Right atrium auricular region (tissue), 2 donors: ENCODE data around the gene SCGB1C1. TPM values are rescaled to one million over a fixed set of nuclear protein-coding genes. Genes with fewer than 3 reads are reported as not detected.
"Not testable (repeated sequence)": the region's sequence is repeated elsewhere in the genome, so short reads cannot be mapped to it uniquely, and the experiment has no call there.

Source experiments
- DNase-seq: peaks from one replicate; pipeline ENCODE4 v3.0.0-alpha.2; 2019; ENCODE audit warnings: low spot score
- H3K27ac ChIP-seq, 2 donors: fragments of 200-600 bp; sonication (generic); 1 replicate in 1 of 2; 2 replicates in 1 of 2; pipeline ENCODE4 v1.5.1; 2016 to 2019
- H3K27me3 ChIP-seq, 2 donors: fragments of 200-600 bp; sonication (generic); one replicate each; pipeline versions ENCODE4 v1.5.1 to v1.6.0; 2017 to 2019
- H3K36me3 ChIP-seq: fragments of 200-600 bp; sonication (generic); one replicate; pipeline ENCODE4 v1.5.1; 2016
- H3K4me1 ChIP-seq, 2 donors: fragments of 200-600 bp; sonication (generic); one replicate each; pipeline versions ENCODE4 v1.5.1 to v1.6.0; 2017 to 2019
- H3K4me3 ChIP-seq, 2 donors: fragments of 200-600 bp; sonication (generic); 1 replicate in 1 of 2; 2 replicates in 1 of 2; pipeline ENCODE4 v1.5.1; 2017 to 2019; ENCODE audit warnings: mild to moderate bottlenecking in 1 of 2, moderate library complexity in 1 of 2
- H3K9me3 ChIP-seq, 2 donors: fragments of 200-600 bp; sonication (generic); one replicate each; pipeline ENCODE4 v1.5.1; 2019
- total RNA-seq, 2 donors: library from RNA; depleted of rRNA; stranded (reverse); fragments of >200 nt; gene quantifications; one replicate each; pipeline ENCODE4 v1.1.0, GENCODE V29; 2016
- TF ChIP-seq, protein P1 (sequence below), 2 donors: fragments of 200-600 bp; sonication (generic); IDR thresholded peaks; one replicate each; pipeline ENCODE4 v1.5.1; 2019; ENCODE audit warnings: antibody characterized with exemption in 2 of 2

SCGB1C1 gene
- total RNA-seq, 2 donors from 2014 or later = not detected

DNA sequence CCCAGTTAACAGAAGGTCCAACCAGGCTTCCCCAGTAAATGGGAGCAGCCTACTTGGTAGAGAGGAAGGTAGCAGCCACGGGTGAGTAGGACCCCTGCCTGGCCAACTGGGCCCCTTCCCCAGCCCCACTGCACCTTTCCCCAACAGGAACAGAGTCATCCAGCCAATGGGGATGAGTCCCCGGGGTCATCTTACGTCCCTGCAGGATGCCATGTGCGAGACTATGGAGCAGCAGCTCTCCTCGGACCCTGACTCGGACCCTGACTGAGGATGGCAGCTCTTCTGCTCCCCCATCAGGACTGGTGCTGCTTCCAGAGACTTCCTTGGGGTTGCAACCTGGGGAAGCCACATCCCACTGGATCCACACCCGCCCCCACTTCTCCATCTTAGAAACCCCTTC is 21.2 kb downstream of the SCGB1C1 start:
- DNase-seq = no peak
- TF ChIP-seq, protein P1, sequence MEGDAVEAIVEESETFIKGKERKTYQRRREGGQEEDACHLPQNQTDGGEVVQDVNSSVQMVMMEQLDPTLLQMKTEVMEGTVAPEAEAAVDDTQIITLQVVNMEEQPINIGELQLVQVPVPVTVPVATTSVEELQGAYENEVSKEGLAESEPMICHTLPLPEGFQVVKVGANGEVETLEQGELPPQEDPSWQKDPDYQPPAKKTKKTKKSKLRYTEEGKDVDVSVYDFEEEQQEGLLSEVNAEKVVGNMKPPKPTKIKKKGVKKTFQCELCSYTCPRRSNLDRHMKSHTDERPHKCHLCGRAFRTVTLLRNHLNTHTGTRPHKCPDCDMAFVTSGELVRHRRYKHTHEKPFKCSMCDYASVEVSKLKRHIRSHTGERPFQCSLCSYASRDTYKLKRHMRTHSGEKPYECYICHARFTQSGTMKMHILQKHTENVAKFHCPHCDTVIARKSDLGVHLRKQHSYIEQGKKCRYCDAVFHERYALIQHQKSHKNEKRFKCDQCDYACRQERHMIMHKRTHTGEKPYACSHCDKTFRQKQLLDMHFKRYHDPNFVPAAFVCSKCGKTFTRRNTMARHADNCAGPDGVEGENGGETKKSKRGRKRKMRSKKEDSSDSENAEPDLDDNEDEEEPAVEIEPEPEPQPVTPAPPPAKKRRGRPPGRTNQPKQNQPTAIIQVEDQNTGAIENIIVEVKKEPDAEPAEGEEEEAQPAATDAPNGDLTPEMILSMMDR (IDR thresholded peaks at IDR 0.05) = no peak

DNA sequence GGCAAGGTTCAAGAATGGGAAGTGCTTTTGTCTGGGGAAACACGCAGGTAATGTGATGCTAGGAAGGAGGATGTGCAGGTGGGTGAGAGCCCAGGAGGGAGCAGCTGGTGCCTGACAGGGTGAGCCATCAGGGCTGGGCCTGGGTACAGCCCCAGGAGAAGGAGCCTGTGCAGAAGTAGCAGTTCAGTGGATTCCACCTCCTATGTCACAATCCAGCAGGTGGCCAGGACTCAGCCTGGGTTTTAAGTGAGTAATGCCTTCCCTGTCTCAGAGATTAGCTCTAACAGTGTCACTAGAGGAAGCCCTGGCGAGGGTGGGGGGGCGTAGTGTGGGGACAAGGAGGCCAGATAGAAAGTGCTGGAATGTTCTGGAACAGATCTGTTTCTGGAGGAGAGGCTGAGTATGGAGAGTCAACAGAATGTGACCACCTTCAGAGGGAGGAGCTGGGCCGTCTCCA is 22.7 kb downstream of the SCGB1C1 start:
- no peak overlapping the region for H3K27ac ChIP-seq
- no peaks in the 10 kb centered on the region for H3K27me3 ChIP-seq
- H3K36me3 ChIP-seq = peaks cover 41% of the 10 kb centered on the region
- peaks cover 0 to 5% of the 10 kb centered on the region in 2 donors for H3K4me1 ChIP-seq
- no peak overlapping the region for H3K4me3 ChIP-seq
- TF ChIP-seq, protein P1 (IDR thresholded peaks at IDR 0.05) = no peak
- no peaks in the 10 kb centered on the region for H3K9me3 ChIP-seq
- DNase-seq = no peak

More for the DNA sequence above, 21.2 kb downstream of the SCGB1C1 start:
- no peak overlapping the region for H3K27ac ChIP-seq
- H3K27me3 ChIP-seq = no peaks in the 10 kb centered on the region
- peaks cover 56% of the 10 kb centered on the region for H3K36me3 ChIP-seq
- H3K4me3 ChIP-seq = no peak overlapping the region
- H3K4me1 ChIP-seq = peaks cover 0 to 21% of the 10 kb centered on the region in 2 donors
- no peaks in the 10 kb centered on the region for H3K9me3 ChIP-seq

DNA sequence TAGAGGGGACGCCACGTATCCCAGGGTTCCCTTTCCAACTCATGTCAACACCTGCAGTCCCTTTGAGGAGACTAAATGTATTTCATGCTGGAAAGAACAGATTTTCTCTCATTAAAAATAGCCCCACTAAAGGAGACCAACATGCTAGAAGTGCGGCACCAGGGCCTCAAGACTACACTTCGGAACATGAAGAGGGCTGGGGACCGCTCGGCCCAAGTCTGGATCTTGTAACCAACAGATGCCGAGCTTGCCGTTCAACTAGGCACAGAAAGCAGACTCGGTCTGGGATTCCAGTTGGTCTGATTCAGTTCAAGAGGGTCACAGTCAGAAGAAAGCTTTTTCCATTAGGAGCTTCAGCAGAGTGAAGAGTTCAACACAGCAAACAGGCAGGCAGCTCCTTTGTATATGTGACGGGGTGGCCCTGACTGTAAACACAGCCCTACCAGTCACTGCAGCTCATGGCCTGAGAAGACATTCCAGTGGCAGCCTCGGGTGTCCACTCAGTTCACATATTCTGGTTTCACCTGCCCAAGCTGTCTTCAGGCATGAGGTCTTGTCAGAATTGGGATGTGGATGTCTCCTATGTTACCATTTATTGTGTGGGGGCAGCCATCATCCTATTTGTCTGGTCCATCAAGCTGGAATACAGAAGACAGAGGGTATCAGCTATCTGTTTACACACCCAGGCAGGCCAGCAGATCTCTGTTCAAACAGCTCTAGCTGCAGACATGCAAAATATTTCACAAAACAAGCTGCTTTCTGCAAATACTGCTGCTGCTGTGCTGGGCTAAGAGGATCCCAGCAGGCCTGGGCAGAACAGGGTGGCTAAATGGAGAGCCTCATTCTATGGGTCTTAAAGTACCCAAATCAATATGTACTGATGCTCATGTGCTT is 23.4 kb downstream of the SCGB1C1 start:
- Histone ChIP-seq H3K9me3 (no peaks in the 10 kb centered on the region), H3K36me3 (peaks cover 33% of the 10 kb centered on the region), H3K4me3 (no peak overlapping the region), H3K4me1 (peaks cover 0 to 3% of the 10 kb centered on the region in 2 donors), H3K27ac (no peak overlapping the region), H3K27me3 (no peaks in the 10 kb centered on the region)
- TF ChIP-seq, protein P1 (IDR thresholded peaks at IDR 0.05) = no peak
- no peak for DNase-seq

DNA sequence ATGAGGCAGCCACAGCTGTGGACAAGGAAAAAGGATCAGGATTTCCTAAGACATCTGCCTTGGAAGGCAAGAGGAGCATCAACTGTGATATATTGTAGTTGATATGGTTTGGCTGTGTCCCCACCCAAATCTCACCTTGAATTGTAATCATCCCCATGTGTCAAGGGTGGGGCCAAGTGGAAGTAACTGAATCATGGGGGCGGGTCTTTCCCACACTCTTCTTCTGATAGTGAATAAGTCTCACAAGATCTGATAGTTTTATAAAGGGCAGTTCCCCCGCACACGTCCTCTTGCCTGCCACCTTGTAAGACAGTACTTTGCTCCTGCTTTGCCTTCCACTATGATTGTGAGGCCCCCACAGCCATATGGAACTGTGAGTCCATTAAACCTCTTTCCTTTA is 24.8 kb downstream of the SCGB1C1 start:
- DNase-seq = no peak
- peaks cover 20% of the 10 kb centered on the region for H3K36me3 ChIP-seq

DNA sequence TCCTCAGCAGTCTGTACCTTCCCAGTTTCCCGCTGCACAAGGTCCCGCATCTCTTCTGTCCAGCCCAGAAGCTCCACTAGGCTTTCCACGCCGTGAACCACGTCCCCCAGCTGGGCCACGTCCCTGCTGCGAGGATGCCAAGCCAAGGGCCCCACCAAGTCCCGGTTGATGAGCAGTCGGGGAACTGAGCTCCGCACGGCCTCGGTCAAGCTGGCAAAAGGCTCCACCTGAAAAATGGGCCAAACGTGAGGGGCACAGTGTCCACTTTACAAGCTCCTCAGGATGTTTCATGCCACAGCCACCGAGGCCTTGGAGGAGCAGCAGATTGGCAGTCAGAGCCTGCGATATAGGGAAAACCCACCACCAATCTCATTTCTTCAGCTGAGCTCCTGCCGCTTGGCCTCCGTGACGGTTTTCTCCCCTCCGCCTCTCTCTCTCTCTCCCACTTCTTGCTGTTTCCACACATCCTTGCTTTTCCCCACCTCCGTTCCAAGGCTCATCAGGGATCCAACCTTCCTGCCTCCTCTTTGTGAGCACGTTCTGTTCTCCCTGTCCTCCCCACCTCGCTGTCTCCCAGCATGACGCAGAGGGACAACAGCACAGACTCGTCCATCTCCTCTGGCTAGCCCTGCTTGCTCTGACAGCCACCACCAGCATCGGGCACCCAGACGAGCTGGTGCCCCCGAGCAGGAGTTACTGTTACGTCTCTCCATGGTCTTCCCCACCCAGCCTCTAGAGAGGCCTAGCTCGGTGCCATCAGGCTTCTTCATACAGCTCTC is 26.1 kb downstream of the SCGB1C1 start:
- Histone ChIP-seq H3K27me3 (no peaks in the 10 kb centered on the region), H3K27ac (no peak overlapping the region), H3K36me3 (peaks cover 9% of the 10 kb centered on the region), H3K4me3 (no peak overlapping the region), H3K9me3 (no peaks in the 10 kb centered on the region), H3K4me1 (peaks cover 0 to 10% of the 10 kb centered on the region in 2 donors)
- no peak for DNase-seq
- TF ChIP-seq, protein P1 (IDR thresholded peaks at IDR 0.05) = no peak

More for the DNA sequence above, 24.8 kb downstream of the SCGB1C1 start:
- Histone ChIP-seq H3K27me3 (no peaks in the 10 kb centered on the region), H3K27ac (no peak overlapping the region), H3K4me3 (no peak overlapping the region), H3K4me1 (peaks cover 0 to 10% of the 10 kb centered on the region in 2 donors), H3K9me3 (no peaks in the 10 kb centered on the region)
- TF ChIP-seq, protein P1 (IDR thresholded peaks at IDR 0.05) = no peak

DNA sequence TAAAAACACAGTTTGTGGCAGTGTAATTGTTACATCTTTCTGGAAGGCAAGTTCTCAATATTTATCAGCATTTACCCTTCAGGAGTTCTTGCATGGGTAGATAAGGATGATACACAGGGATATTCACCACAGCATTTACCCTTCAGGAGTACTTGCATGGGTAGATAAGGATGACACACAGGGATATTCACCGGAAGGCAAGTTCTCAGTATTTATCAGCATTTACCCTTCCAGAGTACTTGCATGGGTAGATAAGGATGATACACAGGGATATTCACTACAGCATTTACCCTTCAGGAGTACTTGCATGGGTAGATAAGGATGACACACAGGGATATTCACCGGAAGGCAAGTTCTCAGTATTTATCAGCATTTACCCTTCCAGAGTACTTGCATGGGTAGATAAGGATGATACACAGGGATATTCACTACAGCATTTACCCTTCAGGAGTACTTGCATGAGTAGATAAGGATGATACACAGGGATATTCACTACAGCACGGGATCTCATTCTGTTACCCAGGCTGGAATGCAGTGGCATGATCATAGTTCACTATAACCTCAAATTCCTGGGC is 27.9 kb downstream of the SCGB1C1 start:
- peak overlapping the region; percentile 51 to 59 for H3K27ac ChIP-seq
- H3K4me1 ChIP-seq, H3K9me3 ChIP-seq, DNase-seq, H3K27me3 ChIP-seq, H3K36me3 ChIP-seq, H3K4me3 ChIP-seq: not testable (repeated sequence)
